RWPE2 (cell line): ENCODE results near the gene COPZ1.
"Not testable (repeated sequence)": the region's sequence is repeated elsewhere in the genome, so short reads cannot be mapped to it uniquely, and the experiment has no call there.

Source experiments
- ATAC-seq: fragments of 200-7000 bp; cut with Tn5 transposase; 3 replicates; pipeline ENCODE4 v1.9.1; 2021; ENCODE audit warnings: low read depth
- DNase-seq: peaks from one replicate; pipeline ENCODE4 v3.0.0-alpha.2; 2020; ENCODE audit warnings: low spot score
- H3K27ac ChIP-seq: fragments of 450-650 bp; 2 replicates; pipeline ENCODE4 v1.5.1; 2017; ENCODE audit warnings: mild to moderate bottlenecking; ENCODE audit not compliant: poor library complexity, severe bottlenecking
- H3K27me3 ChIP-seq: fragments of 250-450 bp; sonication (Bioruptor Pico); 2 replicates; pipeline ENCODE4 v1.5.1; 2021; ENCODE audit warnings: mild to moderate bottlenecking, moderate library complexity; ENCODE audit not compliant: insufficient read depth, poor library complexity, severe bottlenecking
- H3K36me3 ChIP-seq: fragments of 250-450 bp; sonication (Bioruptor Pico); 2 replicates; pipeline ENCODE4 v1.5.1; 2020; ENCODE audit warnings: low read depth, mild to moderate bottlenecking, moderate library complexity
- H3K4me1 ChIP-seq: fragments of 250-450 bp; sonication (Bioruptor Pico); 2 replicates; pipeline ENCODE4 v1.5.1; 2021; ENCODE audit warnings: mild to moderate bottlenecking, moderate library complexity; ENCODE audit not compliant: insufficient read depth, poor library complexity, severe bottlenecking
- H3K4me3 ChIP-seq: fragments of 250-450 bp; sonication (Bioruptor Pico); 2 replicates; pipeline ENCODE4 v1.5.1; 2021; ENCODE audit warnings: mild to moderate bottlenecking, moderate library complexity; ENCODE audit not compliant: severe bottlenecking
- H3K9me3 ChIP-seq: fragments of 250-450 bp; sonication (Bioruptor Pico); 2 replicates; pipeline ENCODE4 v1.5.1; 2021; ENCODE audit warnings: mild to moderate bottlenecking, moderate library complexity; ENCODE audit not compliant: severe bottlenecking
- TF ChIP-seq, protein P1 (sequence below): fragments of 450-650 bp; IDR thresholded peaks from one replicate; pipeline ENCODE4 v1.5.1; 2017; ENCODE audit warnings: mild to moderate bottlenecking, moderate library complexity; ENCODE audit not compliant: poor library complexity, severe bottlenecking

COPZ1 gene

DNA sequence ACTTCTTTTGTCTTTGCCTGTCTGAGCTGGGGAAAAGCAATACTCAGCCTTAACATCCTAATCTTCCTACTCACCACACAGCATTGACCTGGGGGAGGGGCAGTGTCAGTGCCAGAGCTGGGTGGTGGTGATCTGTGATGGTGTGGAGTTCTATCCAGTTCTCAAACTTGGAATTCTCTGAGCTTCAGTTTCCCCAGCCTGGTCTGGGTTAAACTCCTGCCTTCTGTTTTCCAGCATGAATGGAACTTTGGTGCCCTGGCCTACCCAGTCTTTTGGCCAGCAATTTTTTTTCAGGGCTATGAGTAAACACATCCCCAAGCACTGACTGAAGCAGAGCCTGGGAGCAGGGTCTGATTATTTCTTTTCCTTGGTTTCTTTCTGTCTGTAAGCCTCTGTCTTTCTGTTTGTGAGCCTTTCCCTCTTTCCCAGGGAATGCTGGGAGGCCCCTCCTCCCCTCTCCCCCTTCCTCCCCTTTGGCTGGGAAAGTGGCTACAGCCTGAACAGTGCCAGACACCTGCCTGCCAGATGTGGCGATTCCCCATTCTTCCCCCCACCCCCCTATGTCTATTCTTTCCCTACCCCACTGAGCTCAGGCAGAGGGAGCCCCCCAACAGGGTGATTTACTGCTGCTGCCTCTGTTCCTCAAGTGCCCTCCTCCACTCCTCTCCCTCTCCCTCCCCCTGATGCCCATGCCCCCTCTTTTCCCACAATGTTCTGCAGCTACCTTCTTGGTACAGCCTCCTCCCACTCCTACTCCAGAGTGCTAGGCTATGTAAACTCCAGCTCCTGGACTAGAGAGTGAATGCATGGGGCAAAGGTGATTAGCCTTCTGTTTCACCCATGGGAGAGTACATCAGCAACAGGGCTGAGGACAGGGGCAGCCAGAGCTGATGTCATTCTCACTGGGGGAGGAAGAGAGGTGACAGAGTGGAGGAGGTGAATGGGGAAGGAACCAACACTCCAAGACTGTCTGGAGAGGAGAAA, 28.3 kb downstream of the COPZ1 start:
- ATAC-seq (peak; percentile 37; the same call in 1 of the 3 replicates), DNase-seq (no peak)
- H3K27me3 ChIP-seq: no peaks in the 10 kb centered on the region
- peaks cover 36% of the 10 kb centered on the region for H3K36me3 ChIP-seq
- H3K4me1 ChIP-seq: no peaks in the 10 kb centered on the region
- TF ChIP-seq, protein P1, sequence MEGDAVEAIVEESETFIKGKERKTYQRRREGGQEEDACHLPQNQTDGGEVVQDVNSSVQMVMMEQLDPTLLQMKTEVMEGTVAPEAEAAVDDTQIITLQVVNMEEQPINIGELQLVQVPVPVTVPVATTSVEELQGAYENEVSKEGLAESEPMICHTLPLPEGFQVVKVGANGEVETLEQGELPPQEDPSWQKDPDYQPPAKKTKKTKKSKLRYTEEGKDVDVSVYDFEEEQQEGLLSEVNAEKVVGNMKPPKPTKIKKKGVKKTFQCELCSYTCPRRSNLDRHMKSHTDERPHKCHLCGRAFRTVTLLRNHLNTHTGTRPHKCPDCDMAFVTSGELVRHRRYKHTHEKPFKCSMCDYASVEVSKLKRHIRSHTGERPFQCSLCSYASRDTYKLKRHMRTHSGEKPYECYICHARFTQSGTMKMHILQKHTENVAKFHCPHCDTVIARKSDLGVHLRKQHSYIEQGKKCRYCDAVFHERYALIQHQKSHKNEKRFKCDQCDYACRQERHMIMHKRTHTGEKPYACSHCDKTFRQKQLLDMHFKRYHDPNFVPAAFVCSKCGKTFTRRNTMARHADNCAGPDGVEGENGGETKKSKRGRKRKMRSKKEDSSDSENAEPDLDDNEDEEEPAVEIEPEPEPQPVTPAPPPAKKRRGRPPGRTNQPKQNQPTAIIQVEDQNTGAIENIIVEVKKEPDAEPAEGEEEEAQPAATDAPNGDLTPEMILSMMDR: no peak
- H3K9me3 ChIP-seq: no peaks in the 10 kb centered on the region
- H3K27ac ChIP-seq: no peak overlapping the region
- H3K4me3 ChIP-seq: no peak overlapping the region

DNA sequence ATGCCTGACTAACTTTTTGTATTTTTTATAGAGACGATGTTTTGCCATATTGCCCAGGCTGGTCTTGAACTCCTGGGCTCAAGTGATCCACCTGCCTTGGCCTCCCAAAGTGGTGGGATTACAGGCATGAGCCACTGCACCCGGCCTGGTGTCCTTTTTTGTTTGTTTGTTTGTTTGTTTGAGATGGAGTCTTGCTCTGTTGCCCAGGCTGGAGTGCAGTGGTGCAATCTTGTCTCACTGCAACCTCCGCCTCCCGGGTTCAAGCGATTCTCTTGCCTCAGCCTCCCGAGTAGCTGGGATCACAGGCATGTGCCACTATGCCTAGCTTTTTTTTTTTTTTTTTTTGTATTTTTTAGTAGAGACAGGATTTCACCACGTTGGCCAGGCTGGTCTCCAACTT, 29.3 kb downstream of the COPZ1 start:
- peaks cover 25% of the 10 kb centered on the region for H3K36me3 ChIP-seq
- not testable (repeated sequence) for H3K4me3 ChIP-seq, ATAC-seq, H3K27ac ChIP-seq, DNase-seq, H3K27me3 ChIP-seq, H3K4me1 ChIP-seq, H3K9me3 ChIP-seq

DNA sequence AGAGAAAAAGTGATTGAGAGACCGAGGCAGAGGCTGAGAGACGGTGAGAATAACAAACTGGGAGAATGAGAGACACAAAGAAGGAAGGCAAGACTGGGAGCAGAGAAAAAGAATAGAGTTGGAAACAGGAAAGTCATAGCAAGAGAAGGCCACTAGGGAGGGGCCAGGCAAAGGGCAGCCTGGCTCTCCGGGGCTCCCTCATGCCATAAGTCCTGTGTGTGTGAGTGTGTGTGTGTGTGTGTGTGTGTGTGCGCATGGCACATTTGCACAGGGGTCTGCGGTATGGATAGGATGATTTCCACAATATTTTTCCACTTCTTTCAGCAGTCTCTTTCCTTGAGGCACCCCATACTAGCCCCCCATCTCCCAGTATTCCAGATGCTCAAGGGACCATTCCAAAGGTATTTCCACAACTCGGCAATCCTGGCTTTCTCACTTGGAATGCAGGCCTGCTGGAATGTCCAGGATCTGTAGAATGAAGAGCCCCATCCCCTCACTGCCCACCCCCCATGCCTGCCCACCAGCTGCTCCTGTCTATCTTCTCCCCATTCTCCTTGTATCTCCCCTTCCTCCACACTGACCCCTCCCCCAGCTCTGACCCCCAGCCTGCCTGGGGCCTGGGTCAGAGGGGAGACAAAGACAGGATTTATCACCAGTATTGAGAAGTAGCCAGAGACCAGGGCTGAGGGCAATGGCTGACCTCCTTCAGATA, 30.3 kb downstream of the COPZ1 start:
- H3K4me3 ChIP-seq: no peak overlapping the region
- H3K27me3 ChIP-seq: no peaks in the 10 kb centered on the region
- DNase-seq (no peak), ATAC-seq (no peak)
- TF ChIP-seq, protein P1: no peak
- no peak overlapping the region for H3K27ac ChIP-seq
- peaks cover 3% of the 10 kb centered on the region for H3K4me1 ChIP-seq
- H3K36me3 ChIP-seq: peaks cover 16% of the 10 kb centered on the region
- no peaks in the 10 kb centered on the region for H3K9me3 ChIP-seq

DNA sequence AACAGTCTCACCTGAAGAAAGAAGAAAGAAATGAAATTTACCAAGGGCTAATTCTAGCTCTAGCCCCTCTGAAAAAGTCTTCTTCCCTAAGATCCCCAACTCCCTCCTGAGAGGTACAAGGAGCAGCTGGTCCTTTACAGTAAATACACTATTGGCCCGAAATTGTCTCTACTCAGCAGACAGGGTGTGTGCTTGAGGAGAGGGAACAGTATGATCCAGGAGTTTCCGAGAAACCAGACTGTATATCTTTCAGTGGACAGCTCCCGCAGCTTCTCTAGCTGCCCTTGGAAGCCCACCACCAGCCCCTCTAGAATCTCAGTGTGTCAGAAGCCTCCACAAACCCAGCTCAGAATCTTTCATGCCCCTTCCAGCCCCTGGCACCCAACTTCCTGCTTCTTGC, 31.3 kb downstream of the COPZ1 start:
- TF ChIP-seq, protein P1: no peak
- H3K4me3 ChIP-seq: no peak overlapping the region
- H3K36me3 ChIP-seq: peaks cover 7% of the 10 kb centered on the region
- DNase-seq (no peak), ATAC-seq (no peak)
- peaks cover 9% of the 10 kb centered on the region for H3K4me1 ChIP-seq
- no peak overlapping the region for H3K27ac ChIP-seq
- H3K9me3 ChIP-seq: no peaks in the 10 kb centered on the region
- H3K27me3 ChIP-seq: no peaks in the 10 kb centered on the region

DNA sequence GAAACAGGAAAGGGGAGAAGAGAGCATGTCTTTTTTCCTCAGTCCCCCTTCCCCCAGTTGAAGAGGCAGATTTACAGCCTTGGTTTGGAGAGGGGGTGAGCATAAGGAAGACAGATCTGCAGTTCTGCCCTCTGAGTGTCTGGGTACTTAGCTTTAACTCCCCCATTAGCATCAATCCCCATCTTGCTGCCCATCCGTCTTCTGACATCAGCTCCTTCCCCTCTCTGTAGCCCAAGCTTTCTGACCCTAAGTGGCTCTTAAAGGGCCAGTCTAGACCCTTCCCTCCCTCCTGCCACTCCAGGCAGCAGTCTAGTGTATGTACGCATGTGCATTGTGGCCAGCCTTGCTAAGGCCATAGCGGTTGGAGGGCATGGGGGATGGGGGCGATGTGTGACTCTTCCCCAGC, 32.0 kb downstream of the COPZ1 start:
- Histone ChIP-seq H3K27me3 (no peaks in the 10 kb centered on the region), H3K4me1 (peaks cover 9% of the 10 kb centered on the region), H3K27ac (no peak overlapping the region), H3K9me3 (no peaks in the 10 kb centered on the region), H3K36me3 (no peaks in the 10 kb centered on the region; the same call in 1 of the 2 replicates), H3K4me3 (no peak overlapping the region)
- DNase-seq (no peak), ATAC-seq (no peak)
- TF ChIP-seq, protein P1: no peak
